Measurements from ENCODE around the gene KRTAP2-4. TPM values are rescaled to one million over a fixed set of nuclear protein-coding genes. Genes with fewer than 3 reads are reported as not detected.
"Not testable (repeated sequence)": the region's sequence is repeated elsewhere in the genome, so short reads cannot be mapped to it uniquely, and the experiment has no call there.

Gene KRTAP2-4
- total and polyA plus RNA-seq, 11 donors = not detected

DNA sequence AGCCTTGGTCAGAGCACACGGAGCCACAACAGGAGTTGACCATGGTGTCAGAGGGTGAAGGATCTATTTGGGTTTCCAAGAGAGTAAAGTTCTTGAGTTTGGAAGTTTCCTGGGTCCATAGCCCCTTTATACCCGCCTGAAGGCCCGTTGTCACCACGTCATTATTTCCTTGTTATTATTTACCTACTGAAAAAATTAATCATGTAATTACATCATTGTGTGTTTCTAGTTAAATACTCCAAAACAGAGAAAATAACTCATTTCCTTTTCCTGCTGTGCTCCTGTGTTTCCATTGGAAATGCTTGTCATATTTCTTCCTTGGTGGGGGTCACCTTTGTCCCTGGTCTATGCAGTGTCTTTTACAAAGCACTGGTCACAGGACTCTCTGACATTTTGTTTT lies 32.4 kb upstream of the KRTAP2-4 start, which contains the start of gene KRTAP4-8:
Gene KRTAP4-8, minus strand, starts transcription at position 101 of the 400 bp plus-strand sequence. Its CDS starts 58 bp downstream, at position 43.
- no peak for ATAC-seq
- peaks cover 0 to 11% (median 3%) of the 10 kb centered on the region in 9 donors for H3K27me3 ChIP-seq

GRCh38 chr17:41096055-41096454 lies 30.4 kb upstream of the KRTAP2-4 start:
- TF ChIP-seq CTCF (IDR thresholded peaks at IDR 0.05) (no peak), POLR2A (IDR thresholded peaks at IDR 0.05) (no peak)
- WGBS, 4 donors = 80 to 85% (median 81%) methylated on average over 7 of the region's 7 CpGs
- H3K27ac ChIP-seq = no peak overlapping the region
- no peaks in the 10 kb centered on the region for H3K4me1 ChIP-seq
- no peaks in the 10 kb centered on the region for H3K36me3 ChIP-seq
- ATAC-seq (no peak), DNase-seq (no peak)
- peaks cover 0 to 11% (median 3%) of the 10 kb centered on the region in 9 donors for H3K27me3 ChIP-seq
- H3K4me3 ChIP-seq = no peak overlapping the region
- peaks cover 0 to 5% (median 0%) of the 10 kb centered on the region in 12 donors for H3K9me3 ChIP-seq
- intact Hi-C loops (cut with DNase I) = no loop called here

More for the DNA sequence above, 32.4 kb upstream of the KRTAP2-4 start, which contains the start of gene KRTAP4-8:
- H3K4me1 ChIP-seq = no peaks in the 10 kb centered on the region
- 57 to 69% (median 65%) methylated on average over 4 of the region's 4 CpGs for WGBS, 4 donors
- TF ChIP-seq POLR2A (IDR thresholded peaks at IDR 0.05) (no peak), CTCF (IDR thresholded peaks at IDR 0.05) (no peak)
- H3K4me3 ChIP-seq = no peak within 1 kb of the TSS
- peaks cover 0 to 2% (median 0%) of the 10 kb centered on the region in 12 donors for H3K9me3 ChIP-seq
- DNase-seq = no peak
- H3K27ac ChIP-seq = no peak within 1 kb of the TSS
- no peaks in the 10 kb centered on the region for H3K36me3 ChIP-seq
- intact Hi-C loops (cut with DNase I) = no loop called here

DNA sequence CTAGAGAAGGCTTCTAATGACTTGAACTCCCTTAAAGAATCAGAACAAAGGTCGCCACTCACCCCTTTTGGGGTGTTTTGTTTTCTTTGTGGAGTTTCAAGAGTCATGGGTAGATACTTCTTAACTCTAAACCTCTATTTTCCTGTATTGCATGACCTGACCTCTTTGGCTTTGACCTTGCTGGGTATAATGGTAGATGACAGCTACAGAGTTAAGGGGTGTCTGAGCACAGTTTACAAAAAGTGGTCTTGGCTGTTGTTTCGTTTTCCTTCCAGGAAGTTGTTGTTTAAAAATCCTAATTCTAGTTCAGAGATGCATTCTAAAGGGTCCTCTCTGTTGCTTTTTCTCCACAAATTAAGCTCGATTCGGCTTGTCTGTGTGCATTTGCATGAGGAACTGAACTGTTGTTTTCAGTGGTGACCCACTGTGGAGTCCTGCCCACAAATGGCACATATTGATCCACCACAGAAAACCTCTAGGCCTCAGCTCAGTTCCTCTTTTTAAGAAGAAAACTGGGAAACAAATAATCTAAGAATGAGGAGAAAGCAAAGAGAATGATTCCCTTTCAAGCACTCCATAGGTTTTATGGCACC lies 23.2 kb upstream of the KRTAP2-4 start:
- H3K4me3 ChIP-seq; ATAC-seq; H3K27ac ChIP-seq; intact Hi-C loops (cut with DNase I); H3K36me3 ChIP-seq; H3K27me3 ChIP-seq; DNase-seq; H3K4me1 ChIP-seq; H3K9me3 ChIP-seq: not testable (repeated sequence)
- 42 to 60% (median 56%) methylated on average over 4 of the region's 4 CpGs for WGBS, 4 donors

DNA sequence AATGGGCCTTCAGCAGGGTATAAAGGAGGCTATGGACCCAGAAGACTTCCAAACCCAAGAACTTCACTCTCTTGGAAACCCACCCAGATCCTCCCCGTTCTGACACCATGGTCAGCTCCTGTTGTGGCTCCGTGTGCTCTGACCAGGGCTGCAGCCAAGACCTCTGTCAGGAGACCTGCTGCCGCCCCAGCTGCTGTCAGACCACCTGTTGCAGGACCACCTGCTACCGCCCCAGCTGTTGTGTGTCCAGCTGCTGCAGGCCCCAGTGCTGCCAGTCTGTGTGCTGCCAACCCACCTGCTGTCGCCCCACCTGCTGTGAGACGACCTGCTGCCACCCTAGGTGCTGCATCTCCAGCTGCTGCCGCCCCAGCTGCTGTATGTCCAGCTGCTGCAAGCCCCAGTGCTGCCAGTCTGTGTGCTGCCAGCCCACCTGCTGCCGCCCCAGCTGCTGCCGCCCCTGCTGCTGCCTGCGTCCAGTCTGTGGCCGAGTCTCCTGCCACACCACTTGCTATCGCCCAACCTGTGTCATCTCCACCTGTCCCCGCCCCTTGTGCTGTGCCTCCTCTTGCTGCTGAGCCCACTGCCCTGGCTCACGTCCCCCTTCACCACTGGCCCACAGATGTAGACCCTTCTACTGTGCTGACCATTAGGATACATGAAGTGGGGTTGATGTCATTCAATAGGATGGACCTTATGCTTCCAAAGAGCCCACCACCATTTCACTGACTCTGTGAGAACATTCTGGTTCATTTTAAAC lies 18.6 kb upstream of the KRTAP2-4 start, which contains the start of gene KRTAP4-7:
Gene KRTAP4-7, plus strand, starts transcription at position 51 of the 757 bp plus-strand sequence. Its CDS starts 57 bp downstream, at position 108.
- H3K27ac ChIP-seq; intact Hi-C loops (cut with DNase I); H3K36me3 ChIP-seq; H3K4me1 ChIP-seq; DNase-seq; H3K27me3 ChIP-seq; ATAC-seq; H3K4me3 ChIP-seq; H3K9me3 ChIP-seq: not testable (repeated sequence)
- WGBS, 4 donors = 47 to 79% (median 69%) methylated on average over 6 to 14 of the region's 14 CpGs

- H3K4me1 ChIP-seq; H3K27me3 ChIP-seq; ATAC-seq; H3K4me3 ChIP-seq; H3K9me3 ChIP-seq; intact Hi-C loops (cut with DNase I); H3K36me3 ChIP-seq; DNase-seq; H3K27ac ChIP-seq: not testable (repeated sequence)
- 71 to 90% (median 74%) methylated on average over 2 of the region's 2 CpGs for WGBS, 4 donors
These were observed 17.7 kb upstream of the KRTAP2-4 start for GRCh38 chr17:41083427-41083826.
